ENCODE measurements around the gene PHYKPL.

GRCh38 chr5:178160176-178160575 lies 72.4 kb downstream of the PHYKPL start:
- TF ChIP-seq CTCF (IDR thresholded peaks at IDR 0.05): no peak
- no peak for TF ChIP-seq POLR2AphosphoS5 (IDR thresholded peaks at IDR 0.05; ENCODE audit: insufficient read depth in 1 of 2, low read depth in 1 of 2)
